Subcutaneous abdominal adipose tissue (tissue), 5 donors: Measurements from ENCODE around the gene PEMT.

Source experiments
- H3K27ac ChIP-seq: one replicate; pipeline ENCODE4 v1.7.0; 2013; ENCODE audit warnings: low read depth, mild to moderate bottlenecking, inconsistent platforms, low read length, moderate library complexity
- H3K27me3 ChIP-seq, 5 donors: one replicate each; pipeline ENCODE4 v1.7.0; 2013; ENCODE audit warnings: low read length in 5 of 5, inconsistent platforms in 1 of 5; ENCODE audit not compliant: control insufficient read depth in 5 of 5, insufficient read depth in 4 of 5
- H3K36me3 ChIP-seq, 5 donors: one replicate each; pipeline ENCODE4 v1.7.0; 2013; ENCODE audit warnings: low read length in 5 of 5; ENCODE audit not compliant: control insufficient read depth in 5 of 5, insufficient read depth in 5 of 5
- H3K4me1 ChIP-seq, 5 donors: one replicate each; pipeline ENCODE4 v1.7.0; 2013; ENCODE audit warnings: low read length in 5 of 5, mild to moderate bottlenecking in 3 of 5, moderate library complexity in 1 of 5; ENCODE audit not compliant: control insufficient read depth in 5 of 5, insufficient read depth in 5 of 5
- H3K4me3 ChIP-seq, 5 donors: one replicate each; pipeline ENCODE4 v1.7.0; 2013; ENCODE audit warnings: low read length in 5 of 5, low read depth in 1 of 5
- H3K9ac ChIP-seq, 5 donors: one replicate each; pipeline ENCODE4 v1.7.0; 2013; ENCODE audit warnings: low read length in 5 of 5, mild to moderate bottlenecking in 4 of 5, moderate library complexity in 3 of 5
- H3K9me3 ChIP-seq, 5 donors: one replicate each; pipeline ENCODE4 v1.7.0; 2013; ENCODE audit warnings: low read length in 5 of 5; ENCODE audit not compliant: control insufficient read depth in 5 of 5
- donor health status: healthy.
- donor health status: healthy.
- donor health status: healthy.
- donor health status: healthy.
- donor health status: healthy.

Gene PEMT

GRCh38 chr17:17518014-17518413 lies 73.5 kb downstream of the PEMT start:
- H3K4me1 ChIP-seq, result peaks cover 9 to 37% (median 23%) of the 10 kb centered on the region in 5 donors
- no peak overlapping the region for H3K4me3 ChIP-seq
- H3K27me3 ChIP-seq, result no peaks in the 10 kb centered on the region
- H3K9ac ChIP-seq, result no peak overlapping the region
- peaks cover 0 to 27% (median 13%) of the 10 kb centered on the region in 5 donors for H3K36me3 ChIP-seq
- H3K9me3 ChIP-seq, result no peaks in the 10 kb centered on the region
- no peak overlapping the region for H3K27ac ChIP-seq

DNA sequence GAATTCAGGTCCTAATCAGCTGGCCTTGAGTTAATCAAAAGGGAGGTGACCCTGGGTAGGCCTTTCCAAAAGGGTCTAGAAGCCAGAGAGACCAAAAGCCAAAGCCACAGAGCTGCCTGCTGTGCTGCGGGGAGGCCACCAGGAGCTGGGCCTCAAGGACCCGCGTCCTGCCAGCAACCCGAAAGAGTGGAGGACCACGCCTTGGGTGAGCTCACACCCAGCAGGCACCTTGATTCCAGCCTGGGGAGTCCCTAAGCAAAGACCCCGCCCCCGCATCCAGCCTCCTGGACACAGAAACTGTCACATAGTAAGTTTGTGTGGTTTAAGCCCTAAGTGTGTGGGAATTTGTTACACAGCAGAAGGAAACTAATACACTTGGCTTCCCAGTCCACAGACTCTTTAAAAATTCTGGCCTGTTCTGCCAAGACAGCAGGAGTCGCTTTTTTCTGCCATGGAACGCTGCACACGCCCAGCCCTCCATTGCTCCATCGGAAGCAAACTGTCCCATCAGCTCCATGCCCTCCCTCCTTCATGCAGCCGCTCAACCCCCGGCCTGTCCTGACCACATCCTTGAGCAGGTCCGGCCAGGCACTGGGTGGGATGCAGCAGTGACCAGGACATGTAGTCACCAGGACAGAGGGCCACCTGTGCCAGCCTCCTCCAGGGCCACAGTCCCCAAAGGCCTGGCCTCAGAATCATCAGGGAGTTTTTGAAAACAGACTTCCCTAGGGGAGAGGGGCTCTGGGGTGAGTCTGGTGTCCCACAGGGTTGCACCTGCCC lies 74.4 kb downstream of the PEMT start:
- peaks cover 0 to 26% (median 13%) of the 10 kb centered on the region in 5 donors for H3K36me3 ChIP-seq
- peaks cover 9 to 34% (median 19%) of the 10 kb centered on the region in 5 donors for H3K4me1 ChIP-seq
- peak overlapping the region; percentile 89 for H3K27ac ChIP-seq
- H3K27me3 ChIP-seq, result no peaks in the 10 kb centered on the region
- no peak overlapping the region for H3K9ac ChIP-seq
- no peaks in the 10 kb centered on the region for H3K9me3 ChIP-seq
- H3K4me3 ChIP-seq, result no peak overlapping the region

- Histone ChIP-seq H3K4me3 (no peak overlapping the region), H3K27ac (peak overlapping the region; percentile 89), H3K9me3 (no peaks in the 10 kb centered on the region), H3K36me3 (peaks cover 0 to 19% (median 8%) of the 10 kb centered on the region in 5 donors), H3K4me1 (peaks cover 9 to 41% (median 25%) of the 10 kb centered on the region in 5 donors), H3K9ac (peak overlapping the region in 3 of 5 donors; percentile 53 to 68 (median 61)), H3K27me3 (no peaks in the 10 kb centered on the region)
Observed at GRCh38 chr17:17515934-17516930, 75.3 kb downstream of the PEMT start.

DNA sequence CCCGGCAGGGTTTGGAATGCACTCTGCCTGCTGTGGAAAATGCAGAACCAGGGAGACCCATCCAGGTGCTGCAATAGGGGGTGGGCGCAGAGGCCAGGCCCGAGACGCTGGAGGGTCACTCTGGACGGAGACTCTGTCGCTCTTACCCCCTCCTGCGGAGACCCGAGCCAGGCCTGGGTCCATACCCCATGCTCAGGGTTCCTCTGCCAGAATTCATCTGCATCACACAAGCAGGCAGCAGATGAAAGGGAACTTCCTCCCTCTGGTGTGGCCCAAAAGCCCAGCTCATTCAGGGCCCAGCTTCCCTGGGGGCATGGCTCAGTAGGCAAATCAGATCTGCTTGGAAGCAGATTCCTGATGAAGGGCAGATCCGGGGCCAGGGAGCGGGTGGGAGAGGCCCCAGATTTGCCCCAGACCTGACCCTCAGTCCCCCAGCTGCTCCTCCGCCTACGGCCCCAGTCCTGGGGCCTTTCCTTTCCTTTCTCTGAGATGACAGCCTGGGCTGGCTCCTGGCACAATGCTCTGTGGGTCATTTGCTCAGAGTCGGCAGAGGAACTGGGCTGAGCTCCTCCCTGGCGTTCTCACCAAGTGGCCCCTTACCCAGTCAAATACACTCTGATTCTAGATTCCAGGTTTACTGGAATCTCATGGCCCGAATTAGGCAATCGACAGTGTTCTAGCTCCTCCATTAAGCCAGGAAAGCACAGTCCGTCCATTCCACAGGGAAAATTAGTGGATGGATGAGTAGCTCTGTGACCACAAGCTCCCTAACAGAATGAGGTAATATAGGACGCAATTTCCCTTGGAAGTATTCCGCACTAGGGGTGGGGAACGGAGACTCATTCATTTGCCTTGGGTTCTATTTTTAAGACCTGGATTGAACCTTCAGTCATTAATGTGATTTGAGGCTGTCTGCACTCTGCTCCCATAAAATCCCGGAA lies 76.2 kb downstream of the PEMT start:
- peak overlapping the region; percentile 89 for H3K27ac ChIP-seq
- no peaks in the 10 kb centered on the region for H3K27me3 ChIP-seq
- H3K9me3 ChIP-seq, result no peaks in the 10 kb centered on the region
- H3K9ac ChIP-seq, result peak overlapping the region in 4 of 5 donors; percentile 38 to 68 (median 59)
- H3K4me1 ChIP-seq, result peaks cover 9 to 43% (median 31%) of the 10 kb centered on the region in 5 donors
- H3K36me3 ChIP-seq, result peaks cover 0 to 11% (median 0%) of the 10 kb centered on the region in 5 donors
- no peak overlapping the region for H3K4me3 ChIP-seq

- H3K36me3 ChIP-seq, result peaks cover 0 to 4% (median 0%) of the 10 kb centered on the region in 5 donors
- H3K27ac ChIP-seq, result peak overlapping the region; percentile 89
- no peaks in the 10 kb centered on the region for H3K9me3 ChIP-seq
- H3K4me1 ChIP-seq, result peaks cover 9 to 44% (median 31%) of the 10 kb centered on the region in 5 donors
- H3K9ac ChIP-seq, result peak overlapping the region in 3 of 5 donors; percentile 53 to 65 (median 59)
- H3K4me3 ChIP-seq, result no peak overlapping the region
- H3K27me3 ChIP-seq, result no peaks in the 10 kb centered on the region
Observed at GRCh38 chr17:17514361-17514992, 77.0 kb downstream of the PEMT start.

- Histone ChIP-seq H3K4me3 (no peak overlapping the region), H3K36me3 (peaks cover 0 to 9% (median 2%) of the 10 kb centered on the region in 5 donors), H3K27ac (no peak overlapping the region), H3K4me1 (peaks cover 9 to 45% (median 31%) of the 10 kb centered on the region in 5 donors), H3K27me3 (no peaks in the 10 kb centered on the region), H3K9ac (no peak overlapping the region), H3K9me3 (no peaks in the 10 kb centered on the region)
Observed at GRCh38 chr17:17513626-17514025, 77.9 kb downstream of the PEMT start.

DNA sequence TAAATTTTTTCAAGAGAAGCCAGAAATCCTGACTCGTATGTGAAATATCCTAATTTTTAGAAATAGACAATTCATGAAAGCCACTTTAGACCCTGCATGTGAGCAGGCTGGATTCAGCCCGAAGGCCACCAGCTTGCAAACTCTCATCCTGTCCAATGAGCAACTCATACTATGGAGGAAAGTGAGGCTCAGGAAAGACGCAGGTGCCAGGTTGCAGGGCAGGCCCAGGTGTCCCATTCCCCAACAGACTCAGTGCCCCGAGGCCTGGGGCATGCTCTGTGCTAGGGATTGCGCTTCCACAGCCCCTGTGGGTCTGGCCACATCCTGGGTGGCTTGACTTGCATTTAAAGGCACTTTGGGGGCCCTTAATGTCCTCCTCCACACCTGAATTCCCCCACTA lies 78.6 kb downstream of the PEMT start:
- no peak overlapping the region for H3K4me3 ChIP-seq
- peaks cover 0 to 10% (median 5%) of the 10 kb centered on the region in 5 donors for H3K36me3 ChIP-seq
- H3K4me1 ChIP-seq, result peaks cover 9 to 45% (median 31%) of the 10 kb centered on the region in 5 donors
- no peak overlapping the region for H3K27ac ChIP-seq
- H3K9me3 ChIP-seq, result no peaks in the 10 kb centered on the region
- H3K27me3 ChIP-seq, result no peaks in the 10 kb centered on the region
- no peak overlapping the region for H3K9ac ChIP-seq

GRCh38 chr17:17511881-17512858 lies 79.3 kb downstream of the PEMT start:
- Histone ChIP-seq H3K9me3 (no peaks in the 10 kb centered on the region), H3K4me1 (peaks cover 9 to 51% (median 36%) of the 10 kb centered on the region in 5 donors), H3K36me3 (peaks cover 0 to 12% (median 5%) of the 10 kb centered on the region in 5 donors), H3K4me3 (no peak overlapping the region), H3K27me3 (no peaks in the 10 kb centered on the region), H3K27ac (no peak overlapping the region), H3K9ac (peak overlapping the region in 1 of 5 donors; percentile 27)
